NOMO-1 (cell line): ENCODE measurements around the gene PWWP2B.

Experiments used
- DNase-seq, 2 experiments: peaks; one replicate each; lab custom pipeline; 2025; ENCODE audit not compliant: unreplicated experiment in 2 of 2; lab: John Stamatoyannopoulos, UW

PWWP2B gene

DNA sequence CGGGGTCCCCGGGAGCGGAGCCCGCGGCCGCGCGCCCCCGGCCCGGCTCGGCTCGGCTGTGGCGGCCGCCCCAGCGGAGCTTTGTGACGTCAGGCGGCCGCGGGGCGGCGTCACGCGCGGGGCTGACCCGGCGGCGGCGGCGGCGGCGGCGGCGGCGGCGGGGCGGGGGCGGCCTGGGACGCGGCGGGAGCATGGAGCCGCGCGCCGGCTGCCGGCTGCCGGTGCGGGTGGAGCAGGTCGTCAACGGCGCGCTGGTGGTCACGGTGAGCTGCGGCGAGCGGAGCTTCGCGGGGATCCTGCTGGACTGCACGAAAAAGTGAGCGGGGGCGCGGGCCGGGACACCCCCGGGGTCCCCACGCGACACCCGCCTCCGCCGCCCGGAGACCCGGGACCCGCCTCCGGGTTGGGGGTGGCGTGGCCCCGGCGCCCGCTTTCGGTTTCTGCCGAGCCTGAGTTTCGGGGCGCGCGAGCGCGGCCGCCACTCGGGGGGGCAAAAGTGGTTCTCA lies at the start of gene PWWP2B:
PWWP2B (plus strand) TSS at position 165 of the 506 bp plus-strand sequence; CDS start at position 192, 27 bp downstream.
- peak; percentile 13 to 48 for DNase-seq

DNA sequence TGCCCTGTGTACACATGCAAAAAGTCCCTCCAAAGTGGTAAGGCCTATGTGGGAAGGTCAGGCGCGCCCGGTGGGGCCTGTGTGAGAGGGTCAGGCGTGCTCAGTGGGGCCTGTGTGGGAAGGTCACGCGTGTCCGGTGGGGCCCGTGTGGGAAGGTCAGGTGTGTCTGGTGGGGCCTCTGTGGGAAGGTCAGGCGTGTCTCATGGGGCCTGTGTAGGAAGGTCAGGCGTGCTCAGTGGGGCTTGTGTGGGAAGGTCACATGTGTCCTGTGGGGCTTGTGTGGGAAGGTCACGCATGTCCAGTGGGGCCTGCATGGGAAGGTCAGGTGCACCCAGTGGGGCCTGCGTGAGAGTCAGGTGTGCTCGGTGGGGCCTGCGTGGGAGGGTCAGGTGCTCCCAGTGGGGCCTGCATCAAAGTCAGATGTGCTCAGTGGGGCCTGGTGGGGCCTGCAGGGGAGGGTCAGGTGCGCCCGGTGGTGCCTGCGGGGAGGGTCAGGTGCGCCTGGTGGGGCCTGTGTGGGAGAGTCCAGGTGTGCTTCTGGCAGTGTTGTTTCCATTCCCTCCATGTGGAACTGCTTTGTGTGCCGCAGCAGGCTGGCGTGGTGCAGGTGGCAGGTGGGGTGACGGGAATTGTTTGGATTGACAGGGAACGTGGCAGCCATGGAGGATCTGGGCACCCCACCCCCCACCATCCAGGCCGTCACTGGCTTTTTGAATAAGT lies 49.6 kb upstream of the PWWP2B start:
- DNase-seq: no peak

DNA sequence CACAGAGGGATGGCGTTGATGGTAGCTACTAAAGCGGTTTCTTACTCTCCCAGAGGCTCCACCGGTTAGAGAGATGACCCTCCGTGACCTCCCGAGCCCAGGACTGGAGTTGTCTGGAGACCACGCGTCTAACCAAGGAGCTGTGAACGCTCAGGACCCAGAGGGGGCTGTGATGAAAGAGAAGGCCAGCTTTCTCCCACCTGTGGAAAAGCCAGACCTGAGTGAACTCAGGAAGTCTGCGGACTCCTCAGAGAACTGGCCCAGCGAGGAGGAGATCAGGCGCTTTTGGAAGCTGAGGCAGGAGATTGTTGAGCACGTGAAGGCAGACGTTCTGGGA lies 49.1 kb upstream of the PWWP2B start:
- DNase-seq: no peak

DNA sequence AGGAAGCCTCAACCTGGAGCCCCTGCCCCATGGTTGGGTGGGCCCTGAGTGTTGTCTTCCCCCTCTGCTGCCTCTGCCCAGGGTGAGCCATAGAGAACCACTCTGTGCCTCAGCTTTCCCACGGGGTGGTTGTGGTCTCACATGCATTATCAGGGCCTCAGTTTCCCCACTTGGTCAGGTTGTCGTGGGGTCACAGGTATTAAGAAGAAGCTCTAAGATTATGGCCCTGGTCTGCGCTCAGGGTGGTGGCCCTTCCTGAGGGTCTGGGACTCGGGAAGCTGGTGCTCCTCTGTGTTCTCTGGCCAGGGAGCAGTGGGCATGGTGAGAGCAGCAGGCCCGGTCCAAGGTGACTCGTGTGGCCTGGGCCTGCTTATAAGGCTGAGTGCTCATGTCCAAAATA lies 47.2 kb upstream of the PWWP2B start:
- DNase-seq: no peak

DNA sequence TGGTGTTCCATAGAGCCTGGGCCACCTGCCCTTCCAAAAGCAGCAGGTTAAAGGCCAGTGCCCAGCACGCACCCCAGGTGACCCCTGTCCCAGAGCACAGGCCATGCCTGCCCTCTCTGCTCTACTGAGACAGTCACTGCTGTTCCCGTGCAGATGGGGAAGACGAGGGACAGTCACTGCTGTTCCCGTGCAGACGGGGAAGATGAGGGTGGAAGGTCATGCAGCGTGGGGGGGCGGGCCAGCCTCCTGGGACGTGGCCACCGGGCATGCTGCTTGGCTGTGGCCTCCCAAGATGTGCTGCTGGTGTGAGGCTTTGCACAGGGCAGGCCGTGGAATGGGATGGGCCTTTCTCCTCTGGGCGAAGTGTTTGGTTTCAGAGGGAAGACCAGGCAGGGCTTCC lies 46.6 kb upstream of the PWWP2B start:
- DNase-seq: no peak

DNA sequence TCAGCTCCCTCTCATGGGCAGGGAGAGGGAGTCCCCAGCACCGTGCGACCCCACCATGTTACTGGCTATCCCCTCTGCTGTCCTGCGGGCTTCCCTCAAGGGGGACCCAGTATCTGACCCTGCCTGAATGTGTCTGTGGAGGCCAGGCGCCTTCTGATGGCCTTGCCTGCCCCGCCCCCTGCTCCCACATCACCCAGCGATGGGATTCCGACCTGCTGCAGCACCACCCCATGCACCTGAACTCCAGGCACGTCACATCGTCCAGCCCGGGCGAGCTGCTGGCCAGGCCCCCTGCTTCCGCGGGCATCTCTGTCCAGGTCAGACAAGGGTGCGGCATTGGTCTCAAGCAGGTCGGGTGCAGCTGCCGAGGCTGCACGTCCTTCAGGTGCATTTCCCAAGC lies 46.1 kb upstream of the PWWP2B start:
- no peak for DNase-seq

DNA sequence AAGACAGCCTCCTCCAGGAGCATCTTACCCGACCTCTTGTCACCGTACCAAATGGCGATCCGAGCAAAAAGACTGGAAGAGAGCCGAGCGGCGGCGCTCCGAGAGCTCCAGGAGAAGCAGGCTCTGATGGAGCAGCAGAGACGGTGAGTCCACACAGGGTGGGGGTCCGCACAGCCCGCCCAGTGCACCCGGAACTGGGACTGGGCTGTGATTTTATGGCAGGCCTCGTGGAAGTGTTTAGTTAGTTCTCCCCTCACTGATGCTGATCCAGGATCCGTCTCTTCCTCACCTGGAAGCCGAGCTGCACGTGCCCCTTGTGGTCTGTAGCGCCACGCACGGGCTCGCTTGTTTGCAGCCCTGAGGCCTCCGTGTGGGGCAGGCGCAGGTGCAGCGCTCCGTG lies 45.4 kb upstream of the PWWP2B start:
- DNase-seq: no peak

DNA sequence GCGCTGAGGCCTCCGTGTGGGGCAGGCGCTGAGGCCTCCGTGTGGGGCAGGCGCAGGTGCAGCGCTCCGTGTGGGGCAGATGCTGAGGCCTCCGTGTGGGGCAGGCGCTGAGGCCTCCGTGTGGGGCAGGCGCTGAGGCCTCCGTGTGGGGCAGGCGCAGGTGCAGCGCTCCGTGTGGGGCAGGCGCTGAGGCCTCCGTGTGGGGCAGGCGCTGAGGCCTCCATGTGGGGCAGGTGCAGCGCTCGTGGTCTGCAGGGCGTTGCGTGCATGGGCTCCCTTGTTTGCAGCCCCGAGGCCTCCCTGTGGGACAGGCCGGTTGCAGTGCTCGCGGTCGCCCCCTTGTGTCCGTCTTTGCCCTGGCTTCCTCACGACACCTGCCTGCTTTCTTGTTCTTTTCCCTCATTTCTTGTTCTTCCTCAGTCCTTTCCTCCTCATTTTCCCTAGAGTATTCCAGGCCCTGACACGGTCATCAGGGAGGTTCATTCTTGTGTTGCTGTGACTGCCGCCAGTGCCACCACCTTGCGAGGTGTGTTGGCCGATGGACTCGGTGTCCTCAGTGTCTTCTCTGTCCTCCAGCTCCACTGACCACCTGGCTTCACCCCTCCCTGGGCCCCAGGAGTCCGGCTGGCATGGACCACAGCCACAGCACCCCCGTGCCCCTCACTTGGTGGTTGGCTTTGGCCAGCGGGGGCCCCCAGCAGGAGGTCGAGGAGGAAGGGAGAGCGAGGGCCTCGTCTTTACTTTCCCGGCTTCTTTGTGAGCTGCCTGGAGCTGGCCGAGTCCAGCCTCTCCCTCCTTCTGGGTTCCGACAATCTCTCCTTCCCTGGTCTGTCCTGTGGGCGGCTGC lies 44.3 kb upstream of the PWWP2B start:
- DNase-seq: peak; percentile 32 to 35

DNA sequence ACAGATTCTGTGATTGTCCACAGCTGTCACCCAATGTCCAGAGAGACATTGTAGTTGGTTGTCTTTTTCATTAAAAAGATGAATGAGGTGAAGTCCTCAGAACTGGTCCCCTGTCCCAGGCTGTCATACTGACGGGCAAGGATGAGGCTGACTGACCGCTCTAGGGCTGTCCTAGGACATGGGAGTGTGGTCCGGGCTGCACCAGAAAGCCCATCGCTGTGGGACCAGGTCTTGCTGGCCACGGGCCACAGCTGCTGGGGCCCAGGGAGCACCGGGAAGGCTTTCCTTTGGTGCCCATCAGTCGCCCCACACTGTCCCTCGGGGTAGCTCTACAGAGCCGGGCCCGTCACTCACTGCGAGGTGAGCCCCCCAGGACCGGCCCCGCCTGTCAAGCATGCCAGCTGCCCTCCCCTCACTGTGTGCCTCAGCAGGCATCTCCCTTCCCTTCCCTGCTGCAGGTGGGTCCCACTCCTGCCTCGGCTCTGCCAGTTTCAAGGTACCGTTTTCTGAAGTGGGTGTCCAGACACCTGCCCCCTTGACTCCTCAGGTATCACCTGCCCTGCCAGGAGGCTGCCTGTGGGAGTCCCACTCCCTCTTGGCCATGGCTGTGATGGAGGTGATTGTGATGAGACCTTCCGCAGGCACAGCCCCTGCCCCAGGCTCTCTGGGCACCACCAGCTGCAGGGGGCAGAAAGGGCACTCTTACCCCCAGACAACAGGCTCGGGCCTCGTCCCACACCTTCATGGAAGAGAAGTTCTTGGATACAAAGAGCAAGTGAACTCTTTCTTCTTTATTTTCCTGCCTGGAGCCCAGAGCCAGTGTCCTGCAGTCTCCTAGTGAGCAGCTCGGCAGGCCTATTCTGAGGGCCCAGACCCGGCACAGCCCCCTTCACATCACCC lies 43.3 kb upstream of the PWWP2B start:
- no peak for DNase-seq

DNA sequence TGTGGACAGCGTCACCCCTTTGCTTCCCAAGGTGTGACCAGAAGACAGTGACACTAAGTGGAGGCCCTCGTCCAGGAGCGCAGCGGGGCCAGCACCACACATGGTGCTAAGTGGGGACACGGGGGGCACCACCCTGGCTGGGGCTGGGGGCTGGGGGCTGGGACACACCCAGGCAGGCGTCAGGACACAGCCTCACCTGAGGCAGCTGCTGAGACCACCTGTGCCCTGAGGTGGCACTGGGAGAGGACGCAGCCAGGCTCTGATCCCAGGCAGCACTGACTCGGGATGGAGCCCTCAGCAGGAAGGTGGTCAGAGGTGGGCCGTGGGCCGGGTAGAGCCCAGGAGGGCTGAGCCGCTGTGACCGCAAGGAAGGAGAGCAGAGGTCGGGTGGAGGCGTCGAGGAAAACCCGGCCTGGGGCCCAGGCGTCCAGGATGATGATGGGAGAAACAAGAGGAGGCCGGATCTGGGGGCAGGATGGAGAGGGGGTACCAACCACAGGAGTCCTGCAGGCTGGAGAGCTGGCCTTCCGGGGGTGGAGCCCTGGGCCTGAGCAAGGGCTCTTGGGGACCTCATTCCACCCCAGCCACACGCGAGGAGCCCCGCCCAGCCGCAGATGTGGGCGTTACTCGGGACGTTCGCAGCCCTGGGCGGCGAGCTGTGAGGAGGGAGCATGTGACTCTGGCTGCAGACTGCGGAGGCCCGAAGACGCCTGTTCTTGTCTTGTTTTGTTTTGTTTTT lies 42.5 kb upstream of the PWWP2B start:
- no peak for DNase-seq

DNA sequence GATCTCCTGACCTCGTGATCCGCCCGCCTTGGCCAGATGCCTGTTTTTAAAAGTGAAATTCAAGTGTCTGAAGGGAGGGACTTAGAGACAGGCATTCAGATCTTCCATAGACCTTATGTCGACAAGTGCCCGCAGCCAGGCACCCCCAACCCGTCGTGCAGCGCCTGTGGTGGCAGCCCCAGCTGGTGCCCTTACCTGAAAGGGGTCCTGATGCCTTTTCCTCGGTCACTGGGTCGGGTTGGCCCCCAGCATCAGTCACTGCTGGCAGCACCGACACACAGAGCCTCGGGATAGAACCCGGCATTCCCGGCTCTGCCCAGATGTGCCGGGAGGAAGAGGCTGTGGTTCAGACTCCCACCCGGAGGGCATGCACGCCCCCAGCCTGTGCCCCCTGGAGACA lies 41.7 kb upstream of the PWWP2B start:
- no peak for DNase-seq

DNA sequence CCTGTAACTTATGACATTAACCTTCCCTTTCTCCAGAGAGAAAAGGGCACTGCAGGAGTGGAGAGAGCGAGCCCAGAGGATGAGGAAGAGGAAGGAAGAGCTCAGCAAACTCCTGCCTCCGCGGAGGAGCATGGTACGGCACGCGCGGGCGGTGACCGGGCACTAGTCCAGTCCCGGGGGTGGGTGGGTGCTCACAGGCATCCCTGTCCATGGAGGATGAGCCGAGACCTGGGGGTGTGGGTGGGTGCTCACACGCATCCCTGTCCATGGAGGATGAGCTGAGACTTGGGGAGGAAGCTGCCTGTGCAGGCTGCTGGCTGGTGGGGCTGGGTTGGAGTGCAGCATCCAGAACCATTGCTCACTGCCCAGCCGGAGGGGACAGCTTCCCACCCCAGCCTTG lies 41.2 kb upstream of the PWWP2B start:
- no peak for DNase-seq

DNA sequence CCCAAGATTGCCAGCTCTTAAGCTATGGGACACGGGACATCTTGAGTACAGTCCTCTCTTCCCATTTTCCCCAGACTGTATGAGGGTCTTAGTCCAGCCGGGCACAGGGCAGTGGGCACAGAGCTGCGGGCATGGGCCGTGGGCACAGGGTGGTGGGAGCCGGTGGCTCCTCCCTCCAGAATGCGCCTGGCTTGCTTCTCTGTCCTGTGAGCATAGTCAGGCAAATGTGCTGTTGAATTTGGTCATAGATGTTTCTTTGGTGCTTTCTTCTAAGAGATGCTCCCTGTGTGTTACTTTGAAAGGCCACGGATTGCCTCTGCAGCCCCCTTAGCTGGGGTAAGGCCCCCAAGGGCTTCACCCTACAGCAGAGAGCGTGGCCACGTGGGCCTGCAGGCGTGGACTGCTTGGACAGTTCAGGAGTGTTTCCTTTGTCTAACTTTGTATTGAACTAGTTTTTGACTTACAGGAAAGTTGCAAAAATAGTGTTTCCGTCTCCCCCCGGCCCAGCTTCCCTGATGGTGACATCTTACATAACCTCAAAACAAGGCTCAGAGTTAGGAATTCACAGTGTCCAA lies 40.3 kb upstream of the PWWP2B start:
- no peak for DNase-seq

DNA sequence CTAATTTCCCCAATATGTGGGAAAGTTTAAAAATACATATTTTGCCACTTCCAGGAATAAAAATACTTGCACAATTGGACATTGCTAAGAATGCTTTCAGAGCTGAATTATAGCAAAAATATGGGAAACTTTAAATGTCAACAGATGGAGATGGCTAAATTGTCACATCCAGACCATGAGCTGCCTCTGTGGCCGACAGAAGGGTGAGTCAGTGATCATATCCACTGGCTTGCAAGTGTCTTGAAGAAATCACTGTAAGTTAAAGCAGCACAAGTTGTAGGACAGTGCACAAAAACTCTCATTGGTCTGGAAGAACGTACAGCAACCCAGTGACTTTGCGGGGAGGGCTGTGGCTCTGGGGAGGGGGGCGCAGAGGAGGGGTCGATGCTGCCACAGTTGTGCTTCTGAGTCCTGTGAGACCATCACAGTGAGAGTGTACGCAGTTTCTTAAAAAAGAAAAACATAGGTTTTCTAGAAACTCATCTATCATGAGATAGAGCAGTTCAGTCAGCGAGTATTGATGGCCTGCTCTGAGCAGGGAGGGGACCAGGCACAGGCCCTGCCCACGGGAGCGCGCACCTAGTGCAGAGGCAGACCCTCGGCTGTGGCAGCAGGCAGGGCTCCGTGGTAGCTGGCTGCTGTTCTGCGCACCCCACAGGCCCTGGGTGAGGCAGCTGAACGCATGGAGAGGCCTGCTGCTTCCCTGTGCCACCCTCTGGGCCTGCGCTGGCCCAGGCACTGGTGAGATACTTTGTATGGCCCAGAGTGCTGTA lies 39.5 kb upstream of the PWWP2B start:
- no peak for DNase-seq

DNA sequence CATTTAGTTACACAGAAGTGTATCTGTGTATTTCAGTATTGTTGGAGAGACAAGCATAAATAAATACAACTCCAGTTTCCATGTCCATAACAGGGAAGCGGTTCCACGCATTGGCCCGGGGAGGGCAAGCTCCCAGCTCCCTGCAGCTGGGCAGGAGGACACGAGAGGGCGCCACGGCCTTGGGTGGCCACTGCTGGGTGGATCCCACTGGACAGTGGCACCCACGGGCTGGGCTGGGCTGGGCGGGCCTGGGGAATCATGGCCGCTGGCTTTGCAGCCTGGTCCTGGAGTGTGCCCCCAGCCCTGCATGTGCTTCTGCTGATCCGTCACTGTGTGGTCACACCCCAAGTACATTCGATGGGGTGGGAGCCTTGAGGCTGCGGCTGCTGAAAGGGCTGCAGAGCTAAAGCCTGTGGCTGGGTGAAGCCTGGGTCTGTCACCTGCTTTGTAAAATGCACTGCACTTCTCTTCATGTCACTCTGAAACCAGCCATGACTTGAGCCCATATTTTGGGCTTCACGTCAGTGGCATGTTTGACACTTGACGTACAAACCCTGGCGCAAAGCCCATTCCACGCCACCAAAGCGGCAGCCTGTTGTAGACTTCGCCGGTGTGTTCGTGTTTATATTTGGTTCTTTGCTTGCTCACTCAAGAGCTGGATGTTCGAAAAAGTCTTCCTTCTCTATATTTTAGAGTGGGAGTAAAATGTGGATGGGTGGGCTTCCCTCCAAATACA lies 37.5 kb upstream of the PWWP2B start:
- DNase-seq: no peak

DNA sequence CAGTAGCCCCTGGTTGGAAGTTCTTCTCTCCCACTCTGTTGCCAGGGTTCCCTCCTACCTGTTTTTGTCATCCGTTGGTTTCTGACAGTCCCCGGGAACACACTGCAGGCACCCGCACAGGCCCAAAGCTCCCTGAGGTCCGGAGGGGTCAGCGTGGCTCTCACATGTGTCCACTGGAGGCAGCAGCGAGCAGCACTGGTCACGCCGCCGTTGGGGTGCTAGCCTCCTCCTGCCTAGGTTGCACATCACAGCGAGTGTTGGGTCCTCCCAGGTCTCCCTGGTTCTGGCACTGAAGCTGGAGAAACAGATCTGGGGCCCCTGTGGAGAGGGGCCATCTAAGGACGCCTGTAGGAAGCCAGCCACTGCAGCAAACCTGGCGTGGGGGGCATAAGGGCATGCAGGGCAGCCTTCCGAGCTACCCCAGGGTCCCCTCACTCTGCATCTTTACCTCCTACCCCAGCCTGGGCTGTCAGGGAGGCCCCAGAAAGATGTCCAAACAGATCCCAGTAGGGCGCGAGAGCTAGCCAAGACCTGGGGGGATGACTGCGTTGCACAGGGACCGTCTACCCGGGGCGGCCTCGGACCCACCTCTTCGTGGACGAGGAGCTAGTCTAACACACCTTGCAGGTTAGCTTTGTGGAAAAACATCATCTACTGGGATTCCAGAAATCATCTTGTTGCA lies 36.1 kb upstream of the PWWP2B start:
- no peak for DNase-seq

DNA sequence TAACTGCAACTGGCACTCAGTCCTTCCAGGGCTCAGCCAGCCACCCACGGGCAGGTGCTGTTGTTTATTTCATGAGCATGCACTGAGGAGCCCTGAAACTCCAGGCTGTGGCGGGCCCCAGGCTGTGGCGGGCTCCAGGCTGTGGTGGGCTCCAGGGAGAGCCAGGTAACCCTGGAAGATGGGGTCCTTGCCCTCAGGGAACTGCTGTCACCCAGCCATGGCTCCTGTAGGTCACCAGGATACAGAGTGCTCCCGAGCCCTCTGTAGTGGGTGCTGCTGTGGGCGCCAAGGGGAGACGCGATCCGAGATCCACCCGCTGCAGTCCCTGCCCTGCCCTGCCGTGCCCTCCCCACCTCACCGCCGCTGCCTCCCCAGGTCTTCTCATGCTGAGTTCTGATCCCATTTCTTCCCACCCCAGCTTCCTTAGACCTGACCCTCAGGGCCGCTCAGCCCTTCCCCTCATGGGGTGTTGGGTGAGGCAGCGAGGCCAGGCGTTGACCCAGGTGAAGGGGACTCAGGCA lies 35.4 kb upstream of the PWWP2B start:
- no peak for DNase-seq

DNA sequence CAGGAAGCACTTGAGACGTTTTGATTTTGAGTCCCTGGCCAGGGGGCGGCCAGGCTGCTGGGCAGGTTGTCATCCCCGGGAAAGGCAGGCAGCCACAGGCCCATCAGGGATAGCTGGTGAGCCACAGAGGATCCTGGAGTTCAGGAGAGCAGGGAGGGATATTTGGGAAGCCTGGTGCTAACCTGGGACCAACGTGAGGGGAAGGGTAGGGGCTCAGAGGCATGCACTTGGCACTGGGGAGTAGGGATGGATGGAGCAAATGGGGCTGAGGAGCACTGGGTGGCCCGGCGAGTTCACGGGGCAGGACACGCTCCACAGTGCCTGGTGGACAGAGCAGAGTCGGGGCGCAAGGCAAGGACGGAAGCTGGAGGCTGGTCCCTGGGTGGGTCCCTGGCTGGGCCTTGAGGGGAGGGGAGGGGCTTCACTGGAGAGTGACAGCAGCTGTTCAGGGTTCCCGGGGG lies 34.8 kb upstream of the PWWP2B start:
- DNase-seq: no peak
